ENCODE results near the gene CTXND1. TPM values are rescaled to one million over a fixed set of nuclear protein-coding genes. Genes with fewer than 3 reads are reported as not detected.
"Not testable (repeated sequence)": the region's sequence is repeated elsewhere in the genome, so short reads cannot be mapped to it uniquely, and the experiment has no call there.

CTXND1 gene
- total RNA-seq, 2 experiments from 2014 or later: not detected

GRCh38 chr15:80163217-80163616 is 88.8 kb downstream of the CTXND1 start:
- POLR2A ChIA-PET: no interaction called here
- H3K9me3 Mint-ChIP-seq (ENCODE audit: low read depth): no peaks in the 10 kb centered on the region

GRCh38 chr15:80162059-80162554 is 89.9 kb downstream of the CTXND1 start:
- CTCF ChIA-PET: no interaction called here
- intact Hi-C loops (cut with DNase I, micrococcal nuclease): no loop called here
- peaks cover 22% of the 10 kb centered on the region for H3K4me1 Mint-ChIP-seq
- no peaks in the 10 kb centered on the region for H3K9me3 Mint-ChIP-seq (ENCODE audit: low read depth)
- no peak for DNase-seq
- H3K27ac Mint-ChIP-seq: no peak overlapping the region
- POLR2A ChIA-PET: no interaction called here
- ATAC-seq: no peak
- no peaks in the 10 kb centered on the region for H3K27me3 Mint-ChIP-seq
- peaks cover 49% of the 10 kb centered on the region for H3K36me3 Mint-ChIP-seq (ENCODE audit: low read depth)
- H3K4me3 Mint-ChIP-seq: no peak overlapping the region

More at GRCh38 chr15:80163217-80163616, 88.8 kb downstream of the CTXND1 start:
- no peaks in the 10 kb centered on the region for H3K27me3 Mint-ChIP-seq
- no peak overlapping the region for H3K4me3 Mint-ChIP-seq
- H3K27ac Mint-ChIP-seq: no peak overlapping the region
- DNase-seq (no peak), ATAC-seq (no peak)
- CTCF ChIA-PET: interaction anchor here (0.8 kb wide), 2 partner anchors 312 to 523 kb away, joined by 3 read pairs; no protein-coding TSS in a partner anchor
- H3K4me1 Mint-ChIP-seq: peaks cover 22% of the 10 kb centered on the region
- intact Hi-C loops (cut with DNase I, micrococcal nuclease): no loop called here
- H3K36me3 Mint-ChIP-seq (ENCODE audit: low read depth): peaks cover 49% of the 10 kb centered on the region

GRCh38 chr15:80161468-80162016 is 90.5 kb downstream of the CTXND1 start:
- CTCF ChIA-PET: interaction anchor here (0.7 kb wide), 1 partner anchor 245 kb away, joined by 6 read pairs; no protein-coding TSS in a partner anchor

DNA sequence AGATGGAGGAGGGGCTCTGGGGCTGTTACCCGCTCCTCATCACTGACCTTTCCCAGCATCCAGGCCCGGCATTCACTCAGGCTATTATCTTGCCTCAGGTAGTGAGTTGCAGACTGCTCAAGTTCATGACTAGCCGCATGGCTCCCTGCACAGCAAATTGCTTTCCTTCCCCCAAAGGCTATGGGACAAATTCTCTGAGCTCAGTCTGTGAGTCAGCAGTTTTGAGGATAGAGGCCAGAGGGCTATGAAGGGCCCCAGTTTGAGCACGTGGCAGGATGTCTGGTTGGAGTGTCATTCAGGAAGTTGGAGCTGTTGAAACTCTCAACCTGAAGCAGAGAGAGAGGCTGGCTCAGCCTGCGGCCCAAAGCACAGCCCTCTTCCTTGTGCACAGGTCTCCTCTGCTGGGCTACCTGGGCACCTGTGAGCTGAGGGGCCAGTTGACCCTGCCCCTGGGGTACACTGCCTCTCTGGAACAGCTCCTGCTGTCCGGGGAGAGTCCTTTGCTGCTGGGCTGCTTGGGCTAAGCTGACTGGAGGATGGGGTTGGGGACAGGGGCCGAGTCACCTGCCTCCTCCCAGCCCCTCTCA is 91.3 kb downstream of the CTXND1 start:
- intact Hi-C loops (cut with DNase I, micrococcal nuclease): loop anchor here in 1 of 2 experiments (1.0 to 2.0 kb wide), 2 partner anchors 8 to 102 kb away; partner anchors contain the start of genes FAH and ZFAND6
- H3K4me3 Mint-ChIP-seq: no peak overlapping the region

More at GRCh38 chr15:80161468-80162016, 90.5 kb downstream of the CTXND1 start:
- Mint-ChIP-seq H3K36me3 (ENCODE audit: low read depth) (peaks cover 49% of the 10 kb centered on the region), H3K4me1 (peaks cover 22% of the 10 kb centered on the region), H3K27ac (peak overlapping the region; percentile 58), H3K4me3 (no peak overlapping the region), H3K27me3 (no peaks in the 10 kb centered on the region), H3K9me3 (ENCODE audit: low read depth) (no peaks in the 10 kb centered on the region)
- ATAC-seq: no peak
- intact Hi-C loops (cut with DNase I, micrococcal nuclease): loop anchor here in 1 of 2 experiments (2.0 kb wide), 1 partner anchor 103 kb away; the partner anchor contains the start of gene ZFAND6
- no peak for DNase-seq
- POLR2A ChIA-PET: no interaction called here

DNA sequence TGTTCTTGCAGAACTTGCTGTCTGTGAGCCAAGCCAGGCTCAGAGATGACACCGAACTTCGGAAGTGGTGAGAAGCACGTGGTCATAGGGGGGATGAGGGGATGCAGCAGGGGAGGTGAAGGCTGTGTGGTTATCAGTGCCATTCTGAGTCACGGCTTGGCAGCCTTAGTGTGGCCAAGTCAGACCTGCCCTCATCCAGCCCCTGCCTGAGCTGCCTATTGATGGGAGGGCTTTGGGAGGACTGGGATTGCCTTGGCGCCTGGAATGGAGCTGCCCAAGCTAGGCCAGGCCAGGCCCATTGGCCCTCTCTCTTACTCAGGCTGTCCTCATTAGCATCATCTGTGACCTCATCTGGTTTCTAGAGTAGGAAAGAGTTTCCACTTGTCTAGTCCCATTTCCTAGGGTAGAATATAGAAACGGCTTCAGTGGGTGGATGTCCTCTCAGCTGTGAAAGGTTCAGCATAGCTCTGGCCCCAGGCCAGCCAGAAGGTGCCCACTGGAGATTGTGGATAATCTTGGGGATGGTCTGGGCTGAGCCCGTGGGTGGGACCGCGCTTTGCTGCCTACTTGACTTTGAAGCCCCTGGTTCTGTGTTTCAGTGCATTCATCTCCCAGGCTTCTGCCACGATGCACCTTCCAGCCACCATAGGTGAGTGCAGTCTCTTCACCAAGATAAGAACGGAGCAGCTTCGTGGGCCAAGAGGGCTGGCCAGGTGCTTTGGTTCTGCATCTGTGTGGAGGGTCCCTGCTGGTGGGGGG is 92.0 kb downstream of the CTXND1 start:
- DNase-seq (peak; percentile 21), ATAC-seq (peak; percentile 20)
- intact Hi-C loops (cut with DNase I, micrococcal nuclease): loop anchor here (1.0 to 10.0 kb wide), 5 partner anchors 8 to 1885 kb away; partner anchors contain the start of genes FAH (in 1 of the 2), MEX3B (in 1 of the 2), MORF4L1 (in 1 of the 2) and MTHFS (in 1 of the 2)
- Mint-ChIP-seq H3K27me3 (no peaks in the 10 kb centered on the region), H3K27ac (peak overlapping the region; percentile 70), H3K4me1 (peaks cover 27% of the 10 kb centered on the region), H3K36me3 (ENCODE audit: low read depth) (peaks cover 50% of the 10 kb centered on the region), H3K4me3 (no peak overlapping the region), H3K9me3 (ENCODE audit: low read depth) (no peaks in the 10 kb centered on the region)
- CTCF ChIA-PET: interaction anchor here (0.6 to 0.9 kb wide), 4 partner anchors 14 to 562 kb away, joined by 3 to 5 read pairs (median 3); no protein-coding TSS in a partner anchor
- POLR2A ChIA-PET: no interaction called here

More for the DNA sequence above, 91.3 kb downstream of the CTXND1 start:
- peak; percentile 77 for DNase-seq
- peaks cover 24% of the 10 kb centered on the region for H3K4me1 Mint-ChIP-seq
- peak; percentile 96 for ATAC-seq
- no peaks in the 10 kb centered on the region for H3K9me3 Mint-ChIP-seq (ENCODE audit: low read depth)
- peaks cover 49% of the 10 kb centered on the region for H3K36me3 Mint-ChIP-seq (ENCODE audit: low read depth)
- CTCF ChIA-PET: interaction anchor here (0.5 to 0.9 kb wide), 4 partner anchors 14 to 563 kb away, joined by 3 to 6 read pairs (median 5); no protein-coding TSS in a partner anchor
- POLR2A ChIA-PET: interaction anchor here (0.6 kb wide), 1 partner anchor 1404 kb away, joined by 5 read pairs; no protein-coding TSS in a partner anchor
- no peaks in the 10 kb centered on the region for H3K27me3 Mint-ChIP-seq
- peak overlapping the region; percentile 70 for H3K27ac Mint-ChIP-seq

DNA sequence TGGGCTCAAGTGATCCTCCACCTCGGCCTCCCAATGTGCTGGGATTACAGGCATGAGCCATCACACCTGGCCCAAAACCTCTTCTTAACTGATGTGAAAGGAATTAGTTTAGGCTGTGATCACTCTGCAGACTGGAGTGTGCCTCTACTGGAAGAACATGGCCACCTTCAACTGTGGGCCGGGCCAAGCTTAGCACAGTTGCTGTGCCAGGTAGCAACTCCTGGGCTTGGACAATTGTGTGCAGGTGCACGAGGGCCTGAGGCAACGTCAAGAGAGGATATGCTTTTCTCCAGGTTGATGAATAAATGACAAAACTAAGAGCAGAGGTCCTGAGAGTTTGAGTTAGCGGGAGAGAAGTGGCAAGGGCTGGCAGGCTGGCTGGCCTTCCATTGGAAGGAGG is 92.7 kb downstream of the CTXND1 start:
- Mint-ChIP-seq H3K4me3 (no peak overlapping the region), H3K36me3 (ENCODE audit: low read depth) (peaks cover 50% of the 10 kb centered on the region), H3K27ac (peak overlapping the region; percentile 45), H3K27me3 (no peaks in the 10 kb centered on the region), H3K4me1 (peaks cover 30% of the 10 kb centered on the region), H3K9me3 (ENCODE audit: low read depth) (no peaks in the 10 kb centered on the region)
- DNase-seq (no peak), ATAC-seq (no peak)
- ChIA-PET CTCF (interaction anchor here (0.6 kb wide), 1 partner anchor 47 kb away, joined by 3 read pairs; no protein-coding TSS in a partner anchor), POLR2A (no interaction called here)
- intact Hi-C loops (cut with DNase I, micrococcal nuclease): loop anchor here (10.0 kb wide), 3 partner anchors 264 to 1886 kb away; partner anchors contain the start of genes MEX3B (in 1 of the 2), MORF4L1 (in 1 of the 2) and MTHFS (in 1 of the 2)

DNA sequence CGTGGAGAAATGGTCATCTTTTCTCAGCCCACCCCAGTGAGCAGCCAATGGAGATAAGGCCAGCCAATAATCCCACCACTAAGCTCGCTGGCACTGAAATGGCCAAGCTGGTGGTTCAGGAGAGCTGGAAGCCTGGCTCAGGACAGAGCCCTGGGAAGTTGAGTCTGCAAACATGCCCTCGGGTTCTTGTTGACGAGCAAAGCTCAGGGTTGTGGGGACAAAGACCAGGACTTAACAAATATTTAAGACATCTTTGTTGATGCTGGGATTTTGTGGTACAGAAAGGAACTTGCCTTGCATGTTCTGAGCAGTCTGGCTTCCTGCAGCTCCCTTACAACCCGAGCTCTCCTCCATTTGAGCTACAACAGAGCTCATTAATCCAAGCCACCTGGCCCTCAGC is 94.8 kb downstream of the CTXND1 start:
- H3K36me3 Mint-ChIP-seq (ENCODE audit: low read depth): peaks cover 36% of the 10 kb centered on the region
- H3K9me3 Mint-ChIP-seq (ENCODE audit: low read depth): no peaks in the 10 kb centered on the region
- H3K27ac Mint-ChIP-seq: no peak overlapping the region
- POLR2A ChIA-PET: interaction anchor here (0.5 to 0.6 kb wide), 2 partner anchors 188 to 646 kb away, joined by 3 to 8 read pairs; no protein-coding TSS in a partner anchor
- no peaks in the 10 kb centered on the region for H3K27me3 Mint-ChIP-seq
- no peak for DNase-seq
- intact Hi-C loops (cut with DNase I, micrococcal nuclease): loop anchor here (10.0 kb wide), 3 partner anchors 262 to 1888 kb away; partner anchors contain the start of genes MEX3B (in 1 of the 2), MORF4L1 (in 1 of the 2) and MTHFS (in 1 of the 2)
- H3K4me1 Mint-ChIP-seq: peaks cover 42% of the 10 kb centered on the region
- ATAC-seq: no peak
- no peak overlapping the region for H3K4me3 Mint-ChIP-seq
- CTCF ChIA-PET: interaction anchor here (1.2 kb wide), 1 partner anchor 23 kb away, joined by 3 read pairs; no protein-coding TSS in a partner anchor

DNA sequence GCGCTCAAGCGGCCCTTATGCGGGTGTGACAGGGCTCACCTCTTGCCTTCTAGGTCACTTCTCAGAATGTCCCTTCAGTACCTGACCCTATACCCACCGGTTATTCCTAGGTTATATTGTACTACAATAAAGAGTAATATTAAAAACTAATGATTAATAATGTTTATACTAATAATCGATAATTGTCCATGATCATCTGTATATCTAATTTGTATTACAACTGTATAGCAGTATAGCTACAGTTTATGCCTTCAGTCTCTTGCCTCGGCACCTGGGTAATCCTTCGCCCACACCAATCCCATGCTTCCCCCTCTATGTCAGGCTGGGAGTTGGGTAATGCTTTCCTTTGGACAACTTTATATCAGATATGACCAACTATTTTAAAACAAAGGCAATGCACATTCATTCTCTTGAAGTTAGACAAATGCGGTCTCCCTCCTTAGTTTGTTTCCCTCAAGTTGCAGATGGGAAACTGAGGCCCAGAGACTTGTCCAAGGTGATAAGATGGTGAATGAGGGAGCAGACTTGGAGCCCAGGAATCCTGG is 95.8 kb downstream of the CTXND1 start:
- ChIA-PET POLR2A (no interaction called here), CTCF (interaction anchor here (1.2 kb wide), 1 partner anchor 22 kb away, joined by 3 read pairs; no protein-coding TSS in a partner anchor)
- ATAC-seq: no peak
- H3K27ac Mint-ChIP-seq: no peak overlapping the region
- peaks cover 27% of the 10 kb centered on the region for H3K36me3 Mint-ChIP-seq (ENCODE audit: low read depth)
- no peak overlapping the region for H3K4me3 Mint-ChIP-seq
- peaks cover 47% of the 10 kb centered on the region for H3K4me1 Mint-ChIP-seq
- intact Hi-C loops (cut with DNase I, micrococcal nuclease): loop anchor here (10.0 kb wide), 3 partner anchors 261 to 1889 kb away; partner anchors contain the start of genes MEX3B (in 1 of the 2), MORF4L1 (in 1 of the 2) and MTHFS (in 1 of the 2)
- no peak for DNase-seq
- H3K27me3 Mint-ChIP-seq: no peaks in the 10 kb centered on the region
- no peaks in the 10 kb centered on the region for H3K9me3 Mint-ChIP-seq (ENCODE audit: low read depth)

- not testable (repeated sequence) for H3K4me3 Mint-ChIP-seq; H3K27me3 Mint-ChIP-seq; ATAC-seq; DNase-seq; H3K27ac Mint-ChIP-seq; H3K9me3 Mint-ChIP-seq (ENCODE audit: low read depth)
- peaks cover 40% of the 10 kb centered on the region for H3K4me1 Mint-ChIP-seq
- ChIA-PET CTCF (interaction anchor here (1.0 kb wide), 1 partner anchor 82 kb away, joined by 3 read pairs; no protein-coding TSS in a partner anchor), POLR2A (interaction anchor here (0.6 kb wide), 1 partner anchor 261 kb away, joined by 7 read pairs; no protein-coding TSS in a partner anchor)
- intact Hi-C loops (cut with DNase I, micrococcal nuclease): loop anchor here (10.0 kb wide), 3 partner anchors 261 to 1889 kb away; partner anchors contain the start of genes MEX3B (in 1 of the 2), MORF4L1 (in 1 of the 2) and MTHFS (in 1 of the 2)
- peaks cover 21% of the 10 kb centered on the region for H3K36me3 Mint-ChIP-seq (ENCODE audit: low read depth)
Observed at GRCh38 chr15:80155378-80156175, 96.4 kb downstream of the CTXND1 start.

- no peaks in the 10 kb centered on the region for H3K27me3 Mint-ChIP-seq
- intact Hi-C loops (cut with DNase I, micrococcal nuclease): loop anchor here (10.0 kb wide), 3 partner anchors 260 to 1890 kb away; partner anchors contain the start of genes MEX3B (in 1 of the 2), MORF4L1 (in 1 of the 2) and MTHFS (in 1 of the 2)
- POLR2A ChIA-PET: no interaction called here
Observed at GRCh38 chr15:80155001-80155377, 97.0 kb downstream of the CTXND1 start.

More at GRCh38 chr15:80155001-80155377, 97.0 kb downstream of the CTXND1 start:
- Mint-ChIP-seq H3K4me3 (no peak overlapping the region), H3K36me3 (ENCODE audit: low read depth) (peaks cover 16% of the 10 kb centered on the region), H3K4me1 (peaks cover 34% of the 10 kb centered on the region), H3K9me3 (ENCODE audit: low read depth) (no peaks in the 10 kb centered on the region), H3K27ac (no peak overlapping the region)
- CTCF ChIA-PET: interaction anchor here (0.6 to 1.0 kb wide), 2 partner anchors 81 to 800 kb away, joined by 3 read pairs; no protein-coding TSS in a partner anchor
- ATAC-seq: no peak
- no peak for DNase-seq

All from activated CD4-positive, alpha-beta T cell treated with anti-CD3 and anti-CD28 coated beads for 36 hours (primary cell).